NT2/D1 (cell line): ENCODE results near the gene ABCC8.

Experiments
- DNase-seq: peaks from one replicate; pipeline ENCODE4 v3.0.0-alpha.2; 2011; ENCODE audit warnings: low read depth, low spot score
- H3K27me3 ChIP-seq: 2 replicates; pipeline ENCODE4 v1.6.0; 2011; ENCODE audit warnings: mild to moderate bottlenecking; ENCODE audit not compliant: insufficient read length, insufficient read depth
- H3K36me3 ChIP-seq: 2 replicates; pipeline ENCODE4 v1.6.1; 2011; ENCODE audit warnings: mild to moderate bottlenecking, low read length, mixed read lengths; ENCODE audit not compliant: insufficient read depth, insufficient read length
- H3K4me1 ChIP-seq: 2 replicates; pipeline ENCODE4 v1.5.1; 2011; ENCODE audit not compliant: insufficient read depth, insufficient read length
- H3K4me3 ChIP-seq: 2 replicates; pipeline ENCODE4 v1.5.1; 2011; ENCODE audit warnings: low read depth; ENCODE audit not compliant: insufficient read length
- H3K9ac ChIP-seq: 2 replicates; pipeline ENCODE4 v1.6.0; 2011; ENCODE audit warnings: low read depth; ENCODE audit not compliant: insufficient read length
- H3K9me3 ChIP-seq: 2 replicates; pipeline ENCODE4 v1.5.1; 2011; ENCODE audit warnings: mild to moderate bottlenecking, low read length; ENCODE audit not compliant: insufficient read depth
- SUZ12 ChIP-seq: IDR thresholded peaks from 2 replicates; pipeline ENCODE4 v1.6.1; 2011; ENCODE audit not compliant: insufficient read length, insufficient read depth; ENCODE audit errors: extremely low read depth
- YY1 ChIP-seq: IDR thresholded peaks from 2 replicates; pipeline ENCODE4 v1.6.1; 2011; ENCODE audit not compliant: insufficient read length, insufficient read depth
- ZNF274 ChIP-seq: IDR thresholded peaks from 2 replicates; pipeline ENCODE4 v1.6.1; 2011; ENCODE audit warnings: mild to moderate bottlenecking, low read depth, low read length

Gene ABCC8

DNA sequence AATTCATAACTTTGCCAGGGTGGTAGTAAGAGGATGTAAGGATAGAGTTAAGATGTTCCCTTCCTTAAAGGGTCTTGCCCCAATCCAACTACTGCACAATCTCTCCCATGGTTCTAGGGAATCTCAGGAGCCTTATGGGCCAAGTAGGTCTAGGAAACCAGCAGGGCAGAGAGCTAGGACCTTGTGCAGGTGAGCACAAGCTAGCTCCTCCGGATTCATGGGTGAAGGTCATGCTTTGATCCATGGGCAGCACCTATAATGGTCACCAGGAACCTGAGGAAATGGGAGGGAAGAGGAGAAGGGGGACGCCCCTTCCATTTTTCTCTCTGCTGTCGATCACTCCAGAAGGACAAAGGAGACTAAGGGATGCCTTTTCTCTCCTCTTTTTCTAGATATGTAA, 105.0 kb downstream of the ABCC8 start:
- no peak for DNase-seq
- Histone ChIP-seq H3K9ac (no peak overlapping the region), H3K36me3 (no peaks in the 10 kb centered on the region), H3K27me3 (peaks cover 28% of the 10 kb centered on the region), H3K4me1 (no peaks in the 10 kb centered on the region), H3K4me3 (no peak overlapping the region), H3K9me3 (peaks cover 77% of the 10 kb centered on the region)
- TF ChIP-seq SUZ12 (no peak), ZNF274 (no peak), YY1 (no peak)

DNA sequence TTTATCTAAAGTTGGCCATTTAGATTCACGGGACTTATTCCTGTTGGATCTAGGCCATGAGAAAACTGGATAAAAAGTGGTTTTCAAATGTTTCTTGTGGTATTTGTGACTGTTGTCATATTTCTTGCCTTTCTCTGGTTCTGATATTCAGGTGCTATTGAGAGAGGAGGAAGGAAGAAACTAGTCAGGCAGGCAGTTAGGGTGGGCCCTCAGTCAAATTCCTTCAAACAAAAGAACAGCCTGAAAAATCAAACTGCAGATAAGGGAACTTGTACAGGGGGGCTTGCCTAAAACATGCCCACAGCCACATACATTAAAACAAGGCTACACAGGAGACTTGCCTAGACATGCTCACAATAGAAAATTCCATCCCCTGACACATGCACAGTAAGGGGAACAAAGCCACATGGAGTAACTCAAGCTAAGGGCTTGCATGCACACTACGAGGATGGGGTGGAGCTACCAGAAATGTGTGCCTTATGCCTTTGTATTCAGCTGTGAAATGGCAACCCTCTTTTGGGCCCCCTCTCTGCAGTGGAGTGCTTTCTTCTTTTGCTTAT, 106.9 kb downstream of the ABCC8 start:
- Histone ChIP-seq H3K4me3 (no peak overlapping the region), H3K9ac (no peak overlapping the region), H3K9me3 (peaks cover 67% of the 10 kb centered on the region), H3K36me3 (no peaks in the 10 kb centered on the region), H3K27me3 (peaks cover 22% of the 10 kb centered on the region), H3K4me1 (no peaks in the 10 kb centered on the region)
- TF ChIP-seq SUZ12 (no peak), YY1 (no peak), ZNF274 (no peak)
- no peak for DNase-seq

DNA sequence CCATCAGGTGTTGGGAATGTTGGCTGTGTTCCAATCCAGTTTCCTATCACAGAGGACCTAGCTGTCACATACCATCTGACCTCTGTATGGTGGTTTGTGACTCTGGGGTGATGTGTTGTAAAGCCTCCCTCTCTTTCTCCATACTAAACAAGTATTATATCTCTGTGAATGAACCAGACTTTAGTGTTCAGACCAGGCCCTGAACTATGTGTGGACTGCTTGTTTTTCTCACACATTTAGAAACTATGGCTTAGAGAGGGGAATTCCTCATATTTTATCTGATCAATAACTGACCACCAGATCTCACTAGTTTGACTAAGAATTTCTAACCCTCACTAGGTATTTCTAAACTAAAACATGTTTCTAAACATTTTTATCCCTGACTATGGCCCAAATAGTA, 107.6 kb downstream of the ABCC8 start:
- DNase-seq, result no peak
- Histone ChIP-seq H3K9ac (no peak overlapping the region), H3K9me3 (peaks cover 60% of the 10 kb centered on the region), H3K27me3 (peaks cover 16% of the 10 kb centered on the region), H3K4me3 (no peak overlapping the region), H3K36me3 (no peaks in the 10 kb centered on the region), H3K4me1 (no peaks in the 10 kb centered on the region)
- TF ChIP-seq YY1 (no peak), ZNF274 (no peak), SUZ12 (no peak)

DNA sequence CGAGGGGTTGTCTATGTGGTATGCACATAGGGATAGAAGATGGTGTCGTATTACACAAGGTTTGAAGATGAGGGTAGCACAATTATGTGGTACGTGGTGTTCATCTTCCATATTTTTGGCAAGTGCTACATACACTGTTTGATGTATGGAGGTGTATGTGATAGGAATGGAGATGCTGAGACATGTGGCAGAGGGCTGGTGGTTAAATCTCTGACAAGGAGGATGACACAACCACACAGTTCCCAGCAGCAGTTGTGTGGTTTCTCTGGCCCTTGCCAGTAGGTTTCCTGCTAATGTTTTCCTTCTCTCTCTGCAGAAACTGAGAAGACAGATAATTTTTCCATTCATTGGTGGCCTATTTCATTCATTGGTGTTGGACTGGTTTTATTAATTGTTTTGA, 108.1 kb downstream of the ABCC8 start:
- DNase-seq, result no peak
- Histone ChIP-seq H3K4me3 (no peak overlapping the region), H3K9ac (no peak overlapping the region), H3K9me3 (peaks cover 55% of the 10 kb centered on the region), H3K27me3 (peaks cover 12% of the 10 kb centered on the region), H3K4me1 (no peaks in the 10 kb centered on the region), H3K36me3 (no peaks in the 10 kb centered on the region)
- no peak for TF ChIP-seq SUZ12
- TF ChIP-seq ZNF274, result no peak
- no peak for TF ChIP-seq YY1

DNA sequence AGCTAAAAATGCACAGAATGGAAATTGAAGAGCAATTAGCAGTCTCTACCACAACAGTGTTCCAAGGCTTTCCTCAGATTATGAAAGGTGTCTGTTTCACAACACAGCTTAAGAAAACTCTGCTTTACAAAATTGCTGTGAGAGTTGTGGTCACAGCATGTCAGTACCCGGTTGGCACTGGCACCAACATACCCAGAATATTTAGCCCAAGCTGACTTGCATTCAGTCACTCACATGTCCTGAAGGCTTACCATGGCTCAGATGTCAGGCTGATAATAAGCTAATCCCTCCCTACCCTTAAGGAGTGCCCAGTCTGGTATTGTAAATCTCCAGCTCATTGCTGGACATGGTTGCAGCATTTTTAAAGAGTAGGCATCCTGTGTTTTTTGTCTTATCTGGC, 110.2 kb downstream of the ABCC8 start:
- DNase-seq, result no peak
- no peak overlapping the region for H3K9ac ChIP-seq
- no peak overlapping the region for H3K4me3 ChIP-seq
- TF ChIP-seq YY1 (no peak), ZNF274 (no peak)
- no peaks in the 10 kb centered on the region for H3K4me1 ChIP-seq
- no peaks in the 10 kb centered on the region for H3K36me3 ChIP-seq
- peaks cover 34% of the 10 kb centered on the region for H3K9me3 ChIP-seq
- H3K27me3 ChIP-seq, result no peaks in the 10 kb centered on the region

DNA sequence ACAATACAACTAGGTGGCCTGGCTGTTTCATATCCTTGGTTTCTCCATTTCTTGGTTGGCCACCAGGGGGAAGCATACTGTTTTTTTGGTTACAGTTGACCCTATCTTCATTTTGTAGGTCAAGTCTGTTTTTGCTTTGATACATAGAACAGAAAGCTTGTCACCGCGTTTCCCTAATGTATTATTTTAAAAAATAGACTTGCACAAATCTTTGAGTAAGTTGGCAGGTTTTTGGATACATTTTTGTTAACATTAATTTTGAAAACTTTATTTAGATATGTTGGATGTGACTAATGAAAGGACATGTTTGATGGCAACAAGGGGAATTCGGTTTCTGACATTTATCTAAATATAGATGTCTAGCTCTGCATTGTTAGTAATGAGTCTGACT, 122.0 kb downstream of the ABCC8 start:
- Histone ChIP-seq H3K9ac (no peak overlapping the region), H3K4me3 (no peak overlapping the region)

DNA sequence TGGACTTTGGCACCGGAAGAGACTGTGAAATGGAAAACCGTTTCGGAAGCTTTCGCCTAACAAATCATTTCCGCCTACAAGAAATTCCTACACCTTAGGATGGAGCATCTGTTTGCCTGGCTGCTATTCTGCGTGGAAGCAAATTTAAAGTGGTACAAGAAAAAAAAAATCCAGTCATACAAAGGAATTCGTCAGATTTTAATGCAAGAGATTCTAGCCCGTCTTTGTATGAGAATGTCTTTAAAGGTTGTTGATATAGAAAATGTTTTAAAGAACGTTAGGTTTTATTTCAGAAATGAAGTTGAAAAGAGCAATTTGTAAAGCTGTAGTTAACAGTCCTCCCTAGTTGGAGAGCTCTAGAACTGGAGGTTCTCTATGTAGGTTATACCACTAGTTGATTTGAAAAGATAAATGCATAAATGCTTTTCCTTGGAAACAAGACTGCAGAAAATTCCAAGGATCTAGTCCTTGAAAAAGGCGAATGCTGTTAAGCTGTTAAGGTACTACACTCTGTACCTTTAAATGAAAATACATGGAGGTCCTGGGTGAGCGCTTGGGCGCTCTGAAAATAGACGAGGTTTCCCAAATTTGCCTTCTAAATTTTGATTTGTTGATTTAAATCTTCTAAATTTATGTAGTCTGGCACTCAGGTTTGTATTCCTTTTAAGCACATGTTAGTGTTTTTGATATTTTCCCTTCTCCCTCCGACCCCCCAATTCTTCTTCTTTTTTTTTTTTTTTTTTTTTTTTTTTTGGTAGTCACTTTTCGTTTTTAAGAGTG, 122.6 kb downstream of the ABCC8 start:
- H3K9ac ChIP-seq, result peak overlapping the region; percentile 66
- peaks cover 5% of the 10 kb centered on the region for H3K4me1 ChIP-seq
- no peak for TF ChIP-seq YY1
- no peak for TF ChIP-seq ZNF274
- TF ChIP-seq SUZ12, result no peak
- H3K36me3 ChIP-seq, result no peaks in the 10 kb centered on the region
- H3K4me3 ChIP-seq, result peak overlapping the region; percentile 27
- no peak for DNase-seq
- H3K9me3 ChIP-seq, result no peaks in the 10 kb centered on the region
- peaks cover 54% of the 10 kb centered on the region for H3K27me3 ChIP-seq

More for the DNA sequence above, 122.0 kb downstream of the ABCC8 start:
- no peaks in the 10 kb centered on the region for H3K9me3 ChIP-seq
- H3K4me1 ChIP-seq, result peaks cover 5% of the 10 kb centered on the region
- TF ChIP-seq SUZ12 (no peak), YY1 (no peak), ZNF274 (no peak)
- H3K27me3 ChIP-seq, result peaks cover 48% of the 10 kb centered on the region
- H3K36me3 ChIP-seq, result no peaks in the 10 kb centered on the region
- DNase-seq, result no peak
